Caki2 (cell line): Measurements from ENCODE around the gene PLCL1. TPM values are rescaled to one million over a fixed set of nuclear protein-coding genes. Genes with fewer than 3 reads are reported as not detected.
"Not testable (repeated sequence)": the region's sequence is repeated elsewhere in the genome, so short reads cannot be mapped to it uniquely, and the experiment has no call there.

Experiments
- DNase-seq: peaks from one replicate; pipeline ENCODE4 v3.0.0-alpha.2; 2015; ENCODE audit warnings: low read depth
- in situ Hi-C: cut with HindIII; loops from 2 replicates; pipeline ENCODE4 v1.10.0; 2016; ENCODE audit warnings: low sequenced_read_pairs, low pct_unique_long_range_greater_than_20kb, mixed read lengths
- total RNA-seq: library from RNA; depleted of rRNA; stranded (reverse); fragments of >200 nt; shearing (Covaris generic); gene quantifications from 2 replicates; pipeline ENCODE4 v1.2.3, GENCODE V29; 2014; ENCODE audit warnings: low replicate concordance

The PLCL1 gene
- total RNA-seq, 1 experiment from 2014 or later: not detected

- in situ Hi-C loops: no loop called here
- DNase-seq: no peak
Measured at GRCh38 chr2:197805715-197806633, 1.6 kb downstream of the PLCL1 start.

- no peak for DNase-seq
- in situ Hi-C loops: no loop called here
Measured at GRCh38 chr2:197809064-197809463, 4.7 kb downstream of the PLCL1 start.

- in situ Hi-C loops: no loop called here
- no peak for DNase-seq
Measured at GRCh38 chr2:197810016-197810415, 5.6 kb downstream of the PLCL1 start.

GRCh38 chr2:197810491-197810890 is 6.1 kb downstream of the PLCL1 start:
- in situ Hi-C loops: no loop called here
- DNase-seq: no peak

- peak; percentile 42 for DNase-seq
- in situ Hi-C loops: no loop called here
Measured at GRCh38 chr2:197813093-197813787, 8.8 kb downstream of the PLCL1 start.

GRCh38 chr2:197814526-197814925 is 10.1 kb downstream of the PLCL1 start:
- DNase-seq: no peak
- in situ Hi-C loops: no loop called here

- in situ Hi-C loops: no loop called here
Measured at GRCh38 chr2:197821550-197822289, 17.3 kb downstream of the PLCL1 start.

GRCh38 chr2:197822333-197822732 is 17.9 kb downstream of the PLCL1 start:
- no peak for DNase-seq
- in situ Hi-C loops: no loop called here

More at GRCh38 chr2:197821550-197822289, 17.3 kb downstream of the PLCL1 start:
- DNase-seq: no peak

GRCh38 chr2:197827618-197828017 is 23.2 kb downstream of the PLCL1 start:
- in situ Hi-C loops: no loop called here
- DNase-seq: no peak

- in situ Hi-C loops: no loop called here
- no peak for DNase-seq
Measured at GRCh38 chr2:197828464-197829135, 24.2 kb downstream of the PLCL1 start.

GRCh38 chr2:197834771-197835170 is 30.4 kb downstream of the PLCL1 start:
- in situ Hi-C loops, DNase-seq: not testable (repeated sequence)

- in situ Hi-C loops: no loop called here
- DNase-seq: no peak
Measured at GRCh38 chr2:197835293-197835692, 30.9 kb downstream of the PLCL1 start.

GRCh38 chr2:197838036-197838435 is 33.6 kb downstream of the PLCL1 start:
- in situ Hi-C loops: no loop called here
- DNase-seq: no peak

- DNase-seq: no peak
- in situ Hi-C loops: no loop called here
Measured at GRCh38 chr2:197838579-197838978, 34.2 kb downstream of the PLCL1 start.

GRCh38 chr2:197839327-197839726 is 34.9 kb downstream of the PLCL1 start:
- in situ Hi-C loops: no loop called here
- DNase-seq: no peak

- no peak for DNase-seq
- in situ Hi-C loops: no loop called here
Measured at GRCh38 chr2:197839856-197840255, 35.5 kb downstream of the PLCL1 start.

- DNase-seq: no peak
- in situ Hi-C loops: no loop called here
Measured at GRCh38 chr2:197846128-197846527, 41.7 kb downstream of the PLCL1 start.

GRCh38 chr2:197846777-197847176 is 42.4 kb downstream of the PLCL1 start:
- no peak for DNase-seq
- in situ Hi-C loops: no loop called here
